Smooth muscle cell (in vitro differentiated cells): ENCODE data around the gene S100B. TPM values are rescaled to one million over a fixed set of nuclear protein-coding genes. Genes with fewer than 3 reads are reported as not detected.

Experiments
- DNase-seq: peaks from one replicate; lab custom pipeline; 2025; ENCODE audit not compliant: unreplicated experiment; lab: John Stamatoyannopoulos, UW
- H2AFZ ChIP-seq: fragments of 200-600 bp; sonication (generic); 2 replicates; pipeline ENCODE4 v1.6.0; 2016; ENCODE audit warnings: antibody characterized with exemption, low read depth, mild to moderate bottlenecking
- H3F3A ChIP-seq: fragments of 200-600 bp; sonication (generic); 2 replicates; pipeline ENCODE4 v1.6.0; 2017; ENCODE audit warnings: antibody characterized with exemption, low read depth
- H3K27ac ChIP-seq: fragments of 200-600 bp; sonication (generic); 2 replicates; pipeline ENCODE4 v1.5.1; 2016; ENCODE audit warnings: low read depth, mild to moderate bottlenecking
- H3K27me3 ChIP-seq: fragments of 200-600 bp; sonication (generic); 2 replicates; pipeline ENCODE4 v1.6.1; 2016; ENCODE audit warnings: low read depth, mild to moderate bottlenecking
- H3K36me3 ChIP-seq: fragments of 200-600 bp; sonication (generic); 2 replicates; pipeline ENCODE4 v1.5.1; 2016; ENCODE audit warnings: low read depth
- H3K4me1 ChIP-seq: fragments of 200-600 bp; sonication (generic); 2 replicates; pipeline ENCODE4 v1.5.1; 2016; ENCODE audit warnings: low read depth
- H3K4me2 ChIP-seq: fragments of 200-600 bp; sonication (generic); 2 replicates; pipeline ENCODE4 v1.6.0; 2016; ENCODE audit warnings: mild to moderate bottlenecking
- H3K4me3 ChIP-seq: fragments of 200-600 bp; sonication (generic); 2 replicates; pipeline ENCODE4 v1.5.1; 2016; ENCODE audit warnings: mild to moderate bottlenecking
- H3K79me2 ChIP-seq: fragments of 200-600 bp; sonication (generic); 2 replicates; pipeline ENCODE4 v1.6.0; 2016; ENCODE audit warnings: low read depth, mild to moderate bottlenecking
- H3K9ac ChIP-seq: fragments of 200-600 bp; sonication (generic); 2 replicates; pipeline ENCODE4 v1.6.0; 2016; ENCODE audit warnings: low read depth
- H3K9me3 ChIP-seq: fragments of 200-600 bp; sonication (generic); replicated peaks from 2 replicates; pipeline ENCODE4 v1.5.1; 2016; ENCODE audit warnings: low read depth
- H4K20me1 ChIP-seq: fragments of 200-600 bp; sonication (generic); 2 replicates; pipeline ENCODE4 v1.6.0; 2016; ENCODE audit warnings: low read depth
- CTCF ChIP-seq: fragments of 200-600 bp; sonication (generic); IDR thresholded peaks from 2 replicates; pipeline ENCODE4 v1.5.1; 2017; ENCODE audit warnings: borderline replicate concordance, mild to moderate bottlenecking, antibody characterized with exemption; ENCODE audit not compliant: insufficient read depth, poor library complexity, severe bottlenecking
- WGBS: methylation state at CpG from one replicate; pipeline ENCODE4 v1.1.7; 2016; ENCODE audit warnings: low lambda C conversion rate; 5-methylcytosine and 5-hydroxymethylcytosine counted together
- polyA plus RNA-seq: library from polyadenylated mRNA; unstranded; fragments of >200 nt; fragmentation: Nextera tagmentation; extraction: Ambion mirVana; gene quantifications from 2 replicates; pipeline ENCODE4 v1.2.1, GENCODE V29; 2016
- total RNA-seq: library from RNA; depleted of rRNA; stranded (reverse); fragments of >200 nt; gene quantifications from 2 replicates; pipeline ENCODE4 v1.2.3, GENCODE V29; 2014

Gene S100B
- total and polyA plus RNA-seq, 2 experiments from 2014 or later: not detected

GRCh38 chr21:46613391-46613790, 8.5 kb upstream of the S100B start:
- H2AFZ ChIP-seq: no peak overlapping the region
- no peak for TF ChIP-seq CTCF
- 92% methylated on average over 6 of the region's 6 CpGs for WGBS
- H3K4me2 ChIP-seq: no peak overlapping the region
- DNase-seq: no peak
- peaks cover 5% of the 10 kb centered on the region for H3K9me3 ChIP-seq
- no peaks in the 10 kb centered on the region for H3K27me3 ChIP-seq
- no peak overlapping the region for H3K27ac ChIP-seq
- no peak overlapping the region for H3K4me3 ChIP-seq
- H3K36me3 ChIP-seq: no peaks in the 10 kb centered on the region
- H3F3A ChIP-seq: no peaks in the 10 kb centered on the region
- no peak overlapping the region for H3K9ac ChIP-seq
- H4K20me1 ChIP-seq: no peaks in the 10 kb centered on the region
- no peaks in the 10 kb centered on the region for H3K4me1 ChIP-seq
- no peaks in the 10 kb centered on the region for H3K79me2 ChIP-seq

DNA sequence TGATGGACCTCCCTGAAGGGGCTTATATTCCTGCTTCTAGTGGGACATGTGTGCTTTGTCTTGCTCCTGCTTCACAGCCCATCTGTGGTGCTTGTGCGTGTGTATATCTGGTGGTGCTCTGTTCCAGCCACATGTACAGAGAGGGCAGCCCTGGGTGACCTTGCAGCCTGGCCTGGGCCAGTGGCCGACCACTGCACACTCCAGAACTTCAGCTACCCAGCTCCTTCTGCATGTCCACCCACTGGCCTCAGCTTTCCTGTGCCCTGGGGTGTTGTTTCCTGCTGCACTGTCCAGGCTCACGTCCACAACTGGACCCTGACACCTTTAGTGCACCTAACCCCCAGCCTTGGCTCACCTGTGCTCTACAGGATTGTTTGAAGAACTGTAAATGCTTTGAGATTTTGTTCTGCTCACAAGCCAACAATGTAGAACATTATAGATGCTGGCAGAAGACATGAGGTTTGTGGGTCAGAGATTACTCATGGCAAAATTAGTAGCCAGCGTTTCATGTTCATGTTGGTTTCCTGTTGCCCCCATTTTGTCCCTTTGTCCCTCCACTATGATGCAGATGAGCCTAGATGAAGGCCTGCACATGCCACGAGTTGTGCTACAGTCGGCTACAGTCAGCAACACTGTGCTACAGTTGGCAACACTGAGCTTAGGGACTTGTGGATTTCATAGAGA, 5.3 kb upstream of the S100B start:
- peaks cover 5% of the 10 kb centered on the region for H3K9me3 ChIP-seq
- H3F3A ChIP-seq: no peaks in the 10 kb centered on the region
- H3K27ac ChIP-seq: no peak overlapping the region
- H3K4me3 ChIP-seq: no peak overlapping the region
- 85% methylated on average over 6 of the region's 6 CpGs for WGBS
- no peak for TF ChIP-seq CTCF
- peaks cover 3% of the 10 kb centered on the region for H3K4me1 ChIP-seq
- H3K36me3 ChIP-seq: no peaks in the 10 kb centered on the region
- no peaks in the 10 kb centered on the region for H3K79me2 ChIP-seq
- H4K20me1 ChIP-seq: no peaks in the 10 kb centered on the region
- H3K27me3 ChIP-seq: no peaks in the 10 kb centered on the region
- no peak for DNase-seq
- no peak overlapping the region for H3K4me2 ChIP-seq
- H3K9ac ChIP-seq: no peak overlapping the region
- no peak overlapping the region for H2AFZ ChIP-seq

- Histone ChIP-seq H3K9me3 (peaks cover 5% of the 10 kb centered on the region), H3K27me3 (no peaks in the 10 kb centered on the region), H3K4me3 (no peak overlapping the region), H3K9ac (no peak overlapping the region), H3K36me3 (no peaks in the 10 kb centered on the region), H3K4me1 (peaks cover 3% of the 10 kb centered on the region), H3F3A (no peaks in the 10 kb centered on the region), H3K27ac (no peak overlapping the region), H2AFZ (no peak overlapping the region), H4K20me1 (no peaks in the 10 kb centered on the region), H3K4me2 (no peak overlapping the region), H3K79me2 (no peaks in the 10 kb centered on the region)
- WGBS: 86% methylated on average over 3 of the region's 3 CpGs
- no peak for DNase-seq
- no peak for TF ChIP-seq CTCF
These were observed 3.8 kb upstream of the S100B start for GRCh38 chr21:46608672-46609111.

GRCh38 chr21:46607636-46608035, 2.8 kb upstream of the S100B start:
- Histone ChIP-seq H3K4me1 (peaks cover 8% of the 10 kb centered on the region), H3K27ac (no peak overlapping the region), H3K36me3 (no peaks in the 10 kb centered on the region), H3K27me3 (no peaks in the 10 kb centered on the region), H4K20me1 (no peaks in the 10 kb centered on the region), H3F3A (no peaks in the 10 kb centered on the region), H3K4me2 (no peak overlapping the region), H3K9me3 (peaks cover 5% of the 10 kb centered on the region), H3K4me3 (no peak overlapping the region), H2AFZ (no peak overlapping the region), H3K79me2 (no peaks in the 10 kb centered on the region), H3K9ac (no peak overlapping the region)
- no peak for TF ChIP-seq CTCF
- 88% methylated on average over 2 of the region's 2 CpGs for WGBS
- no peak for DNase-seq
